Bronchial epithelial cell (primary cell): ENCODE measurements around the gene DHRS2. TPM values are rescaled to one million over a fixed set of nuclear protein-coding genes. Genes with fewer than 3 reads are reported as not detected.

ENCODE experiments used
- DNase-seq: peaks from one replicate; pipeline ENCODE4 v3.0.0-alpha.2; 2010; ENCODE audit warnings: low read depth
- FAIRE-seq: peaks from 2 replicates; lab custom pipeline; 2011; peaks lifted over from hg19 to GRCh38; lab: Jason Lieb, UNC
- H3K27me3 ChIP-seq: 2 replicates; pipeline ENCODE4 v1.5.1; 2011; ENCODE audit warnings: low read length; ENCODE audit not compliant: control insufficient read depth, insufficient read depth
- H3K36me3 ChIP-seq: 2 replicates; pipeline ENCODE4 v1.5.1; 2011; ENCODE audit warnings: low read length; ENCODE audit not compliant: control insufficient read depth, insufficient read depth
- H3K4me3 ChIP-seq: 2 replicates; pipeline ENCODE4 v1.5.1; 2011; ENCODE audit warnings: mild to moderate bottlenecking, low read depth, low read length, control low read depth
- CTCF ChIP-seq: IDR thresholded peaks from 2 replicates; pipeline ENCODE4 v1.5.1; 2011; ENCODE audit warnings: mild to moderate bottlenecking, moderate library complexity, low read length, control low read depth, inconsistent platforms; ENCODE audit not compliant: insufficient read depth, severe bottlenecking
- total RNA-seq: library from RNA; depleted of rRNA; stranded (reverse); fragments of >200 nt; gene quantifications from 2 replicates; pipeline ENCODE4 v1.2.1, GENCODE V29; 2014

The DHRS2 gene
- total RNA-seq, 1 donor from 2014 or later: not detected

- Histone ChIP-seq H3K36me3 (no peaks in the 10 kb centered on the region), H3K4me3 (no peak overlapping the region), H3K27me3 (no peaks in the 10 kb centered on the region)
- FAIRE-seq: no peak
- no peak for DNase-seq
- no peak for TF ChIP-seq CTCF
Observed at GRCh38 chr14:23692416-23692815, 56.3 kb downstream of the DHRS2 start.

GRCh38 chr14:23693252-23693775, 57.1 kb downstream of the DHRS2 start:
- DNase-seq (no peak), FAIRE-seq (no peak)
- Histone ChIP-seq H3K36me3 (no peaks in the 10 kb centered on the region), H3K4me3 (no peak overlapping the region), H3K27me3 (no peaks in the 10 kb centered on the region)
- TF ChIP-seq CTCF: no peak

DNA sequence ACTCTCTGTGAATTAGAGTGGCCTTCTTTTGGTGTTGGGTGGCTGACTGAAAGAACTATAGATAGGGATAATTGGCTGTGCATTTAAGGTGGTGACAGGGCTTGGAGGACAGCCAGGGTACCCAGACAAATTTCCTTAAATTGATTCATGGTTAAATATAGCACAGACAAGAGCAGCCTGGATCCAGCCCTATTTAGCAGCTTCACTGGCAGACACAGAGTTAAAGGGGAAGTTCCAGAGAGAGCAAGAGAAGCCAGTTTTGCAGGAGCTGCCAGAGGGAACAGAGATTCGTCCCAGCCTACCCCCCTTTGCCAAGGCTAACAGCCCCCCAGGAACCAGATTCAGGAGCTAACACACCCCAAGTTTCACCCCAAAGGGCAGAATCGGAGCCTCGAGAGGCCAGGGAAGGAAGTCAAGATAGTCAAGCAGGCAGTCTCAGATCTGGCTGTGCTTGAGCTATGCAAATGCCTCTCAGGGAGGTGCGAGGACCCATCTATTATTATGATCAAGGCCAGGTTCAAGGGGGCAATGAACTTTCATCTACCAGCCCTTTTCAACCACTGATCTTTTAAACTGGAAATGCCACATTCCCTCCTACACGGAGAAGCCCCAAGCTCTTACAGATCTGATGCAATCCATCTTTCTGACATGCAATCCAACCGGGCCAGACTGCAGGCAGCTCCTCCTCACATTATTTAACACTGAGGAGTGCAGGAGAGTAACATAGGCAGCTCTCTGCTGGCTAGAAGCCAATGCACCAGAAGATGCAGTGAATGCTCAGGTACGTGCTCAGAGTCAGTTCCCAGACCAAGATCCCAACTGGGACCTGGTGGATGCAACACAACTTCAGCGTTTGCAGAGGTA, 58.2 kb downstream of the DHRS2 start:
- H3K27me3 ChIP-seq: no peaks in the 10 kb centered on the region
- FAIRE-seq (peak; percentile 43), DNase-seq (peak; percentile 57)
- H3K4me3 ChIP-seq: no peak overlapping the region
- no peaks in the 10 kb centered on the region for H3K36me3 ChIP-seq
- TF ChIP-seq CTCF: no peak

Other genes with a start within 250 kb of the DHRS2 start
- gene MYH6, start 228.1 kb upstream of the DHRS2 start, total RNA-seq: not detected in 2 replicates
- gene MYH7, start 200.7 kb upstream of the DHRS2 start, total RNA-seq: not detected in 2 replicates
- 61.6 and 67.4 TPM in 2 replicates for gene NGDN, start 166.7 kb upstream of the DHRS2 start, total RNA-seq
- 0.13 and 0.26 TPM in 2 replicates for gene ZFHX2, start 84.6 kb upstream of the DHRS2 start, total RNA-seq
- 3.6 and 4.5 TPM in 2 replicates for gene THTPA, start 80.1 kb upstream of the DHRS2 start, total RNA-seq
- 40.5 and 44.4 TPM in 2 replicates for gene AP1G2, start 68.6 kb upstream of the DHRS2 start, total RNA-seq
- not detected in 2 replicates for gene JPH4, start 57.6 kb upstream of the DHRS2 start, total RNA-seq